HG02610 (cell line): ENCODE measurements around the gene KIAA0513.
A peak's percentile ranks its signal among the peaks of the same experiment; 100 is the strongest.

Experiments
- ATAC-seq: cut with Tn5 transposase; IDR thresholded peaks from one replicate; pipeline ENCODE4 v1.9.1; 2021; ENCODE audit warnings: mild to moderate bottlenecking, moderate library complexity; ENCODE audit not compliant: unreplicated experiment

Gene KIAA0513

GRCh38 chr16:85066346-85066885 lies 38.8 kb downstream of the KIAA0513 start:
- no peak for ATAC-seq

- ATAC-seq: no peak
Observed at GRCh38 chr16:85067024-85067423, 39.4 kb downstream of the KIAA0513 start.

- ATAC-seq: no peak
Observed at GRCh38 chr16:85067426-85067825, 39.8 kb downstream of the KIAA0513 start.

- ATAC-seq: no peak
Observed at GRCh38 chr16:85068746-85069145, 41.2 kb downstream of the KIAA0513 start.

GRCh38 chr16:85069171-85069570 lies 41.6 kb downstream of the KIAA0513 start:
- ATAC-seq: no peak

- ATAC-seq: no peak
Observed at GRCh38 chr16:85072076-85072860, 44.7 kb downstream of the KIAA0513 start.

GRCh38 chr16:85072947-85073346 lies 45.4 kb downstream of the KIAA0513 start:
- ATAC-seq: no peak

- ATAC-seq: no peak
Observed at GRCh38 chr16:85074225-85074914, 46.8 kb downstream of the KIAA0513 start.

GRCh38 chr16:85075236-85075924 lies 47.8 kb downstream of the KIAA0513 start:
- no peak for ATAC-seq

GRCh38 chr16:85077039-85077438 lies 49.4 kb downstream of the KIAA0513 start:
- no peak for ATAC-seq

- no peak for ATAC-seq
Observed at GRCh38 chr16:85077576-85078125, 50.1 kb downstream of the KIAA0513 start.

- no peak for ATAC-seq
Observed at GRCh38 chr16:85078226-85078625, 50.6 kb downstream of the KIAA0513 start.

- no peak for ATAC-seq
Observed at GRCh38 chr16:85078952-85079351, 51.4 kb downstream of the KIAA0513 start.

GRCh38 chr16:85079785-85080570 lies 52.4 kb downstream of the KIAA0513 start:
- no peak for ATAC-seq

GRCh38 chr16:85081038-85081437 lies 53.4 kb downstream of the KIAA0513 start:
- no peak for ATAC-seq

GRCh38 chr16:85081765-85082164 lies 54.2 kb downstream of the KIAA0513 start:
- ATAC-seq: no peak

- ATAC-seq: peak; percentile 40
Observed at GRCh38 chr16:85082173-85083050, 54.8 kb downstream of the KIAA0513 start.

GRCh38 chr16:85083051-85083639 lies 55.5 kb downstream of the KIAA0513 start:
- peak; percentile 23 for ATAC-seq
